ENCODE measurements around the gene ETFBKMT.
"Not testable (repeated sequence)": the region's sequence is repeated elsewhere in the genome, so short reads cannot be mapped to it uniquely, and the experiment has no call there.

ETFBKMT gene

GRCh38 chr12:31655792-31656191 lies 3.7 kb upstream of the ETFBKMT start:
- no peak for DNase-seq (ENCODE audit: low read depth)

- DNase-seq (ENCODE audit: low read depth) = no peak
Observed at GRCh38 chr12:31658471-31659086, 909 bp upstream of the ETFBKMT start.

GRCh38 chr12:31662176-31662849 lies 2.8 kb downstream of the ETFBKMT start:
- no peak for DNase-seq (ENCODE audit: low read depth)

DNA sequence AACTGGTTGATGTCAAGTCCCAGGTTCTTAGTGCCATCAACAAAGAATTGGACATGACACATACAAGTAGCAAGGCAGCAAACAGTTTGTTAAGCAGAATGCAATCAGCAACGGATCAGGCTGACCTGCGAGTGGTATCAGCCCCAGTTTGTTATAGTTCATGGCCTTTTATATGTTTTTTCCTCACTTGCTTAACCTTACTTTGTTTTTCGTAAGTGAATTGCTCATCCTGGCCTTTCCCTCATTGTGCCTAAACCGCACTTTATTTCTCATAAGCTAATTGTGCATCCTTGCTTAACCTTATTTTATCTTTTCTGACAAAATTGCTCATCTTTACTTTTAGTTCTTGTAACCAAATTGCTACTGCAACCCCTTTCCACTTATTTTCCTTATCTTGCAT lies 4.1 kb downstream of the ETFBKMT start:
- DNase-seq (ENCODE audit: low read depth) = no peak

DNA sequence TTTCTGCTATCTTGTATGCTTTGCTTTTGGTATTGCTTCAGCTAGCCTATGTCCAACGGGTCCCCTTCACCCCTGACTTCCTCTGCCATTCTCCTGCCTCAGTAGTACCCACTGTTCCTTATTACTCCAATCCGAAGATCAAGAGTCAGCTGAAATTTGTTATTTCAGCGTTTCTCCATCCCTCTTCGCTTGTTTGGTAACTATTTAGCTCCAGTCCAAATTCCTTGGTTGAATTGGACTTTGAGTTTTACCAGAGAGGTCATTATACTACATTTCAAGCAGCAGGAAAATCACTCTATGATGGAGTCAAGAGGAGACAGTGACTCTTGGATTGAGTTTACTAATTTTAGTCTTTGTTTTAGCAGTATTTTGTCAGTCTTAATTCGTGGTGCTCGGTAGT lies 4.5 kb downstream of the ETFBKMT start:
- DNase-seq (ENCODE audit: low read depth) = no peak

GRCh38 chr12:31669020-31669419 lies 9.5 kb downstream of the ETFBKMT start:
- no peak for DNase-seq (ENCODE audit: low read depth)

DNA sequence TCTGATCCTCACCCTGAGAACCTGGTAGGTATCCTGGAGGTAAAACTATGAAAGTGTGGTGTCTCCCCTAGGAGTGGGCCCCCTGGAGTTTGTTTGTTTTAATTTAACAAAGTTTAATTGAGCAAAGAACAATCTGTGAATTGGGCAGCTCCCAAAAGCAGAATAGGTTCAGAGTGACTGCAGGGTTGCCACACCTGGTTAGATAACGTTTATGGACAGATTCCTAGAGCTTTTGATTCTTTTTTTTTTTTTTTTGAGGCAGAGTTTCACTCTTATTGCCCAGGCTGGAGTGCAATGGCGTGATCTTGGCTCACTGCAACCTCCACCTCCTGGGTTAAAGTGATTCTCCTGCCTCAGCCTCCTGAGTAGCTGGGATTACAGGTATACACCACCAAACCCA lies 10.1 kb downstream of the ETFBKMT start:
- DNase-seq (ENCODE audit: low read depth) = not testable (repeated sequence)

GRCh38 chr12:31672521-31672920 lies 13.0 kb downstream of the ETFBKMT start:
- no peak for DNase-seq (ENCODE audit: low read depth)

DNA sequence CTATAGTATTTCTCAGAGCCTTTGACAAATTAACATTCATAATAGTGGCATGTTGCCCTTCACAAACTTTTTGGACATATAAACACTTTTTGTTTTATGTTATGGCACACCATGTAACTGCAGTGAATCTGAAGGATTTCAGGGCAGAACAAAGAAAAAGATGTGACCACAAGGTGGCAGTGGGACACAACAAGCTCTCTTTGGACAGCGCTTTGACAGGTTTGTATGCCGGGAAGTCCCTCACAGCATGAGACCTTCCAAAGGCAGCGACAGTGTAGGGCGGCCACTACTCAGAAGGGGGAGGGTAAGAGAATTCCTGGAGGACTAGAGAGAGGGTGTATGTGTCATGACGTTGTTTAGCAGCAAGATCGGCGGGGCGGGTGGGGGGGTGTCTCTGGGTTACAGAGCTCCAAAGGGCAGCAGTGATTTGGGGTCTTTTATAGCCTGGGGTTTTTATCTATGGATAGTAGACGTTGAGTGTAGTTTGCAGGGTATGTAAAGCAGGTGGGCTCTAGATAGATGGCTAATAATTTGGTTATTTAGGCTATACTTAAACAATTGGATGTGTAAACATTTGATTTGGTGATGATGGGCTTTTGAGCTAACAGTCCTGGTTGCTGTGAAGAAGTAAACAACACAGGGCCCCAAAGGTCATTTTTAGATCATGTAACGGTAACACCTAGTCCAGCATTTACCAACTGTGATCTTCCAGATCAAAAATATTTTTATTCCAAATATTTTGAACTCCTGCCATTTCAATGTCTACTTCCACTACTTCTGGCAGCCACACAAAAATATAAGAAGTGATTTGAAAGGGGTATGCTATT lies 22.9 kb downstream of the ETFBKMT start:
- no peak for DNase-seq (ENCODE audit: low read depth)

- DNase-seq (ENCODE audit: low read depth) = no peak
Observed at GRCh38 chr12:31685801-31686200, 26.3 kb downstream of the ETFBKMT start.

DNA sequence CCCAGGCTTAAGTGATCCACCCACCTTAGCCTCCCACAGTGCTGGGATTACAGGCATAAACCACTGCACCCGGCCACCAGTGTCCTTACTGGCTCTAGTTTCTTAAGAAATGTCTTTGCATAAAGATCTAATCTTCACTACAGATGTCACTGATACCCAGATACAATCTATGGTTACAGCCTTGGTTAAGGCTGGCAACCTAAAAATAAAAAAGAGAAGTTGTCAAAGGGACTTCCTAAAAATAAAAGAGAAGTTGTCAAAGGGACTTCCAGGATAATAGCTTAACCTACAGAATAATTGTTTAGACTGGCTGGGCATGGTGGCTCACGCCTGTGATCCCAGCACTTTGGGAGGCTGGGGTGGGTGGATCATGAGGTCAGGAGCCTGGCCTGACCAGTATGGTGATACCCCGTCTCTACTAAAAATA lies 27.6 kb downstream of the ETFBKMT start:
- DNase-seq (ENCODE audit: low read depth) = no peak

- not testable (repeated sequence) for DNase-seq (ENCODE audit: low read depth)
Observed at GRCh38 chr12:31689921-31690320, 30.4 kb downstream of the ETFBKMT start.

- no peak for DNase-seq (ENCODE audit: low read depth)
Observed at GRCh38 chr12:31702047-31702446, 42.6 kb downstream of the ETFBKMT start.

DNA sequence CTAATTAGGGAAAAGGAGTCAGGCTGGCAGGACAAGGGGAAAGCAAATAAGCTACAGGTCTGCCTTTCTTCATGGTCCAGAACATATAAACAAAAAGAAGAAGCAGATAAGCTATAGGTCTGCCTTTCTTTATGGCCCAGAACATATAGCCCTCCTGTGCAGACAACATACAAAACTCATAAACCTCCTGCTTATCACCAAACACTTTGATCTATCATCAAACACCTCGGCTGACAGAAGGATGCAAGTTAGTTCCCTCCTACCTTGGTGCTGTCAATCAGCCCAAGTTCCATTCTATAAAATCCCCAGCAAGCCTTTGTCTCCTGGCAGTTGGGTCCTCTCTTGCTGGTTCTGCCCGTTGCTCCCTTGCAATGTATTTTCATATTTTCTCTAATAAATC lies 46.1 kb downstream of the ETFBKMT start:
- no peak for DNase-seq (ENCODE audit: low read depth)

- DNase-seq (ENCODE audit: low read depth) = not testable (repeated sequence)
Observed at GRCh38 chr12:31708118-31708517, 48.6 kb downstream of the ETFBKMT start.

DNA sequence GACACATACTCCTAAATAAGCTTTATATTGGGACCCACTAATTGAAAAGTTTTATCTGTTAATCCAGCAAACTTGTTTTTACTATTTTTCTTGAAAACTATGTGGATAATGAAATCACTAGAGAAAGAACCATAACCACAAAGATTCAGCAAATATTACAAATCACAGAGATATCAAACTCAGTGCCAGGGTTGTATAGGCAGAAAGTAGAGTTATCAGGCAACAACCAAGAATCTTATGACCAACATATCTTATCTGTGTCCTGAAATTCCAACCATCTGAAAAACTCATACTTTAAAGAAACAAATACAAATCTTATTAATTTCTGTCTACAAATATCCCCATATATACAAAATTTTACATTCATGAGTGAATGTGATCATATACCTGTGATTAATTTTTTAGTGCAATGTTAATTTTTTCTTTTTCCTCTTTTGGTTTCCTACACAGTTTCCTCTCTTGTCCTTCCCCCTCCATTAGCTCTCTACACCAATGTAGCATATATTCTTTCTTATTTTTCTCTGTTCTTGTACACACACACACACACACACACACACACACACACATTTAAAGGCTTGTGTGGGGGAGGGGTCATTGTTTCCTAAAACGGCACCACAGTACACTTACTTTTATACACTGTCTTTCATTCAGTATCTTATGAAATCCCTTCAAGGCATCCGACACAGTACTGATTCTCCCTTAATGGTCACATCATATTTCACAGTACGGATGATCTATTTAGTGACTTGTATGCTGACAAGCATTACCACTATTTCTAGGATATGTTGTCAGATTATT lies 50.7 kb downstream of the ETFBKMT start:
- DNase-seq (ENCODE audit: low read depth) = no peak

DNA sequence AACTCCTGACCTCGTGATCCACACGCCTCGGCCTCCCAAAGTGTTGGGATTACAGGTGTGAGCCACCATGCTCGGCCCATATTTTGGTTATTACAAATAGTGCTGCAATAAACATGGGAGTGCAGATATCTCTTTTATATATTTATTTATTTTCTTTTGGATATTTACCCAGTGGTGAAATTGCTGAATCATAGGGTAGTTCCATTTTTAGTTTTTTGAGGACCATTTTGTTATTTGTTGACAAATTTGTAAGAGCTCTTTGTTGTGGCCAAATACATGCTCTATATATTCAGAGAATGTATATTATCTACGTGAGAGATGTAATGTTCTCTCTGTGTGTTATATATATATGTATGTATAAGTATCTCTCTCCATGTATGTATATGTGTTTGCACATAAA lies 53.4 kb downstream of the ETFBKMT start:
- DNase-seq (ENCODE audit: low read depth) = no peak

- no peak for DNase-seq (ENCODE audit: low read depth)
Observed at GRCh38 chr12:31714406-31715271, 55.2 kb downstream of the ETFBKMT start.

DNA sequence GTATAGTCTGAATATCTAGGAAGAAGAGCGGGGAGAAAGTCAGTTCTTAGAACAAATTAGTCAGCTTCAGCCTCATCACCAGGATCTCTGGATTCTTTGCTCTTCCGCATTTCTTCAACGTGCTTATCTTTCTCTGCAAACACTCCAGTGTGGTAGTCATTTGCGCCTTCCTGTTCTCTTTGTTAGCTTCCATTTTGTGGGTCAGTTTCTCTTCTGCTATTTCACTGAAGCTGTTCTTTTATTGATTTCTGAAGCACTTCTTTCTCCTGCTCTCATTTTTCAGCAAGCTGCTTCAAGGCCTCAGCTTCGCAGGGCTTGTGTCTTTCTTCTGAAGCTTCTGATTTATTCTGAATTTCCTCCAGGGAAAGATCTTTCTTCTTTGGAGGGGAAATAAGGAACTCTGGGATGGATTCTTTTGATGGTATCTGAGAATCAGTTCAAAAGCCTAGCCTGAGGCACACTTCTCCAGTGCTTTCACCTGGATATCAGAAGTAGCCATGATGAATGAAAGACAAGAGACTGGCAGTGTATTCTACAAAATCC lies 55.9 kb downstream of the ETFBKMT start:
- no peak for DNase-seq (ENCODE audit: low read depth)

DNA sequence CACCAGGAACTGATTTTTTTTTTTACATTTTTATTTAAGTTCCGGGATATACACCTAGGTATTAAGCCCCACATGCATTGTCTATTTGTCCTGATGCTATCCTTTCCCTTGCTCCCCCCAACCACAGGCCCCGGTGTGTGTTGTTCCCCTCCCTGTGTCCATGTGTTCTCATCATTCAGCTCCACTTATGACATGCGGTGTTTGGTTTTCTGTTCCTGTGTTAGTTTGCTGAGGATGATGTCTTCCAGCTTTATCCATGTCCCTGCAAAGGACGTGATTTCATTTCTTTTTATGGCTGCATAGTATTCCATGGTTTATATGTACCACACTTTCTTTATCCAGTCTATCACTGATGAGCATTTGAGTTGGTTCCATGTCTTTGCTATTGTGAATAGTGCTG lies 57.5 kb downstream of the ETFBKMT start:
- not testable (repeated sequence) for DNase-seq (ENCODE audit: low read depth)
